Fibroblast of the aortic adventitia (primary cell): ENCODE data around the gene GGA1. TPM values are rescaled to one million over a fixed set of nuclear protein-coding genes. Genes with fewer than 3 reads are reported as not detected.

ENCODE experiments used
- DNase-seq: peaks from one replicate; pipeline ENCODE4 v3.0.0-alpha.2; 2010; ENCODE audit warnings: low read depth
- H3K4me3 ChIP-seq: 2 replicates; pipeline ENCODE4 v1.5.1; 2011; ENCODE audit warnings: low read depth, mild to moderate bottlenecking, control low read depth, low read length, moderate library complexity
- total RNA-seq: library from RNA; depleted of rRNA; stranded (reverse); fragments of >200 nt; gene quantifications from 2 replicates; pipeline ENCODE4 v1.2.3, GENCODE V29; 2012; ENCODE audit warnings: low replicate concordance
- TF ChIP-seq, protein P1 (sequence below): IDR thresholded peaks from 2 replicates; pipeline ENCODE4 v1.5.1; 2011; ENCODE audit warnings: mild to moderate bottlenecking, low read length, control low read depth, inconsistent platforms; ENCODE audit not compliant: insufficient read depth

Gene GGA1
- total RNA-seq, 1 donor, result 35.0 TPM

DNA sequence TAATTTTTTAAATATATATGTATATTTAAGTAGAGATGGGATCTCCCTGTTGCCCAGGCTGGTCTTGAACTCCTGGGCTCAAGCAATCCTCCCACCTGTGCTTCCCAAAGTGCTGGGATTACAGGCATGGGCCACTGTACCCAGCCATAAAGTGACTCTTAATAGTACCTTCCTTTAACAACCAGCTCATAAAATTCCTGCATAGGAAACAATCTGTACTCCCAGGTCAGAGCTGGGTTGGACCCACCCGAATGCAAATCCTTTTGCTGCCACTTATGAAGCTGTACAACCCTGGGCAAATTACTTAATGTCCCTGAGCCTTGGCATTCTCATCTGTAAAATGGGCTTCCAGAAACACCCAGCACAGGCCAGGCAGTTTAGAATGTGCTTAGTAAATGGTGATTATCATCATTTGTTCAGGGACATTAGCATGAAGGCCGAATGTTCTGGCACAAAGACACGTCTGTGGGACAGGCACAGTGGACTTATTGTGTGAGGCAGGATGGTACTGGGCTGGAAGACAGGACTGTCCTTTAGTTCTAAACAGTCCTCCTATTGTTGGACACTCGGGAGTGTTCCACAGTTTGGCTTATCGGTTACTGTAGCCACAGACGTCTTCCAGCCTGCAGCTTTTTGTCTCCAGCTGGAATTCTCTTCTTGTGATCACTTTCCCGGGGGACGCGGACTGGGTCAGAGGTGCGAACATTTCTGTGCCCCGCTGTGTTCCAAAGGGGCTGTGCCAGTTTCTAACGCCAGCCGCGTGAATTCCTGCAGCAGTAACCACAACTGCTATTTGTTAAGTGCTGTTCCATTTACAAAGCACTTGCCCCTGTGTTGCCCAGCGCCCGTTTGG lies 55.8 kb downstream of the GGA1 start:
- H3K4me3 ChIP-seq, result no peak overlapping the region
- TF ChIP-seq, protein P1, sequence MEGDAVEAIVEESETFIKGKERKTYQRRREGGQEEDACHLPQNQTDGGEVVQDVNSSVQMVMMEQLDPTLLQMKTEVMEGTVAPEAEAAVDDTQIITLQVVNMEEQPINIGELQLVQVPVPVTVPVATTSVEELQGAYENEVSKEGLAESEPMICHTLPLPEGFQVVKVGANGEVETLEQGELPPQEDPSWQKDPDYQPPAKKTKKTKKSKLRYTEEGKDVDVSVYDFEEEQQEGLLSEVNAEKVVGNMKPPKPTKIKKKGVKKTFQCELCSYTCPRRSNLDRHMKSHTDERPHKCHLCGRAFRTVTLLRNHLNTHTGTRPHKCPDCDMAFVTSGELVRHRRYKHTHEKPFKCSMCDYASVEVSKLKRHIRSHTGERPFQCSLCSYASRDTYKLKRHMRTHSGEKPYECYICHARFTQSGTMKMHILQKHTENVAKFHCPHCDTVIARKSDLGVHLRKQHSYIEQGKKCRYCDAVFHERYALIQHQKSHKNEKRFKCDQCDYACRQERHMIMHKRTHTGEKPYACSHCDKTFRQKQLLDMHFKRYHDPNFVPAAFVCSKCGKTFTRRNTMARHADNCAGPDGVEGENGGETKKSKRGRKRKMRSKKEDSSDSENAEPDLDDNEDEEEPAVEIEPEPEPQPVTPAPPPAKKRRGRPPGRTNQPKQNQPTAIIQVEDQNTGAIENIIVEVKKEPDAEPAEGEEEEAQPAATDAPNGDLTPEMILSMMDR, result no peak
- DNase-seq, result no peak

DNA sequence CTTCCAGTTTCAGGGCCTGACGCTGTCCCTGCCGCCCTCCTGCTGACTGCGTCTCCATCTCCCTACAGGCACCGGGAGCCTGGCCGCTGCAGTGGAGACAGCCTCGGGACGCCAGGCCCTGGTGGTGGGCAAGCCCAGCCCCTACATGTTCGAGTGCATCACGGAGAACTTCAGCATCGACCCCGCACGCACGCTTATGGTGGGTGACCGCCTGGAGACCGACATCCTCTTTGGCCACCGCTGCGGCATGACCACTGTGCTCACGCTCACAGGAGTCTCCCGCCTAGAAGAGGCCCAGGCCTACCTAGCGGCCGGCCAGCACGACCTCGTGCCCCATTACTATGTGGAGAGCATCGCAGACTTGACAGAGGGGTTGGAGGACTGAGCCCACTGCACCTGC lies 56.9 kb downstream of the GGA1 start:
- no peak for DNase-seq
- TF ChIP-seq, protein P1, result no peak

DNA sequence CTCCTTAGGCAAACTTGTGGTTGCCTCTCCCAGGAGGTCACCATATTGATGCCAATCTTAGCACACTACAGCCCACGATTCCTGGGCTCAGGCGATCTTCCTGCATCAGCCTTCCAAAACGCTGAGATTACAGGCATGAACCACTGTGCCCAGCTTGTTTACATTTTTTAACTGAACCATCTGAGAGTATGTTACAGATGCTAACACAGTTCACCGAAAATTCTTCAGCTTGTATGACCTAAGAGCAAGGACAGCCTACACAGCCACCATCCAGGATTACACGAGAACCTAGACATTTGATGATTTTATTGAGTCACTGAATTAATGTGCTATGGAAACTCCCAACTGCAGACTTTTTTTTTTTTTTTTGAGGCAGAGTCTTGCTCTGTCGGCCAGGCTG lies 61.0 kb downstream of the GGA1 start:
- DNase-seq, result no peak
- no peak overlapping the region for H3K4me3 ChIP-seq
- TF ChIP-seq, protein P1, result no peak

More for the DNA sequence above, 56.9 kb downstream of the GGA1 start:
- H3K4me3 ChIP-seq, result no peak overlapping the region

DNA sequence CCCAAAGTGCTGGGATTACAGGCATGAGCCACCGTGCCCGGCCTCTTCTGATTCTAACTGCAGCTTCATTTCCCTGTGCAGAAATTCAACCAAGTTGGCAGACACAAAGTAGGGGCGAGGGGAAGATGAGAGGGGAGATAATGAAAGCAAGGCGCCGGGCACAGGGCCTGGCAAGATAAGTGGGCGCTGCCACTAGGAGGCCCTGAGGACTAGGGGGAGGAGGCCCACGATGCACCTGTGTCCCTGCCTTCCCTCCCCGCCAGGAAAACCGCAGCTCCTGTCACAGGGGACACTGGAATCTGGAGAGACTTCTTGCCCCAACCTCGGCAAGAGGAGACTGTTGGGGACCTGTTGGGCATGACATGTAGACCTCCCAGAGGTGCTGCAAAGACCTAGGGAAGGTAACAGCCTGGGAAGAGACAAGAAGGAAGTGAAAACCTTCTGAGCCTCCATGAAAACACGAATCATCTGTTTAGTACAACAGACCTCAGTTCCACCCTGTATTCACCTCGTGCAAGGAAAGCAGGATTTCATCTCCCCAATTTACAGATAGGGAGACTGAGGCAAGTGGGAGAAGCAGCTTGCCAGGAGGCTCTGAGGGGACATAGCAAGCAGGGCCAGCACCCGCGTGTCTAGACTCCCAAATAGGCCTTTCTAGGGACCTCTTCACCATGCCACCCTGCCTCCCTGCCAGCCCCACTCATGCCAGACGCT lies 63.7 kb downstream of the GGA1 start:
- no peak overlapping the region for H3K4me3 ChIP-seq
- no peak for DNase-seq
- TF ChIP-seq, protein P1, result no peak

DNA sequence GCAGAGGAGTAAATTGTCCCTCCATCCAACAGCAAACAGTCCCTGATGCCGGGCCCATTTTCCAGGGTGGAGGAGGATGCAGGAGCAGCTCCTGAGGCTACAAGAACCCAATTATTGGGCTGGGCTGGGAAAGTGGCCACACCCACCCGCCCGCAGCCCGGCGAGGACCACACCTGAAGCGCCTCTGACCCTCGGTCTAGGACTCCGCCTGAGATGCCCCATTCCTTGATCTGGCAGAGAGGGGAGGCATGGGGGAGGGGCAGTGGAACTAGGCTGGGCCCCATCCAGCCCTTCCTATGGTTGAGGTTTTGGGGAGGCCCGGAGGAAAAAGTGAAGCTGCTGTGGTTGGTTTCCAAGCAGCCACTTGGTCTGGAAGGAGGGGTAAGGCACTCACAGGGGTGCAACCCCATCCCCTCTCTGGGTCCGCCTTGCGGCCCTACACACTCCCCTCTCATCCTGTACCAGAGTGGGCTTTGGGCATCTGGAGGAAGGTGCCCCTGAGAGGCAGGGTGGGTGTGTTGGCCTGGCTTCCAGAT lies 64.4 kb downstream of the GGA1 start:
- H3K4me3 ChIP-seq, result no peak overlapping the region
- TF ChIP-seq, protein P1, result no peak
- no peak for DNase-seq

DNA sequence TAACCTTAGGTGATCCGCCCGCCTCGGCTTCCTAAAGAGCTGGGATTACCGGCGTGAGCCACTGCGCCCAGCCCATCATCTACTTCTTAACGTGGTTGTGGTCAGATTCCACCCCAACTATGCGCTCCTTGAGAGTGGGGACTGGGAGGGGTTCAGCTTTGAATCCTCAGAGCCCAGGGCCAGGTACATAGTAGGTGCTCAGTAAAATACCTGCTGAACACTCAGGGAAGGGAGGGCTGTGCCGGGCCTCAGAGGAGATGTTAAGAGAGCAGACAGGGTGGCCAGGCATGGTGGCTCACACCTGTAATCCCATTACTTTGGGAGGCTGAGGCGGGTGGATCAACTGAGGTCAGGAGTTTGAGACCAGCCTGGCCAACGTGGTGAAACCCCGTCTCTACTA lies 65.6 kb downstream of the GGA1 start:
- H3K4me3 ChIP-seq, result no peak overlapping the region
- TF ChIP-seq, protein P1, result no peak
- DNase-seq, result no peak
